LNCaP clone FGC (cell line): ENCODE data around the gene HMGN3.

Experiments
- DNase-seq: peaks from one replicate; pipeline ENCODE4 v3.0.0-alpha.2; 2011; ENCODE audit warnings: low read depth
- H3K4me3 ChIP-seq: 2 replicates; pipeline ENCODE4 v1.5.1; 2011; ENCODE audit warnings: mild to moderate bottlenecking, low read depth, low read length, control low read depth
- CTCF ChIP-seq: IDR thresholded peaks from 2 replicates; pipeline ENCODE4 v1.5.1; 2012; ENCODE audit warnings: mild to moderate bottlenecking; ENCODE audit not compliant: control insufficient read depth, insufficient read depth; ENCODE audit errors: extremely low read depth

HMGN3 gene

DNA sequence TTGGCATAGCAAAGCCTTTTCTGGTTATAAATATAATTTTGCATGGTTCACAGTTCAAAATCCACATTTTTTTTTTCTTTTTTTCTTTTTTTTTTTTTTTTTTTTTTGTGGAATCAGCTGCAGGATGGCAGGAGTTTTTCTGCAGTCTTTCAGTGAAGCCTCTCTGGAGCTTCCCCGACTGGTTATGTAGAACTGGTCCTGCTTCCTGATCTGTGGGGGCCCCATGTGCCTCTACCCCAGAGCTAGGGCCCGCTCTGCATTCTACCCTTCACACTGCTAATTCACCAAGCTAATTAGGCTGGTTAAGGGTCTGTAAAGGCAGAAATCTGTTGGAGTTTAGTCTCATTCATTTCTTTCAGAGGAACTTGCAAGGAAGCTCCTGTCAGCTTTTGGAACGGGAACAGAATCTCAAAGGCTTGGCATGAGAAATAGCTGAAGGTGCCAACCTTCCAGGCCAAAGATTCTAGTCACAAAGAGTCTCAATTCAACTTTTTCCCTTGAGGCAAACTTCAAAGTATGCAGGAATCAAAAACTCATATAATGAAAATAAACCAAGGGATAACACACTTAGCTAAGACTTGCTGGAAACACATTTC, 45.5 kb downstream of the HMGN3 start:
- no peak overlapping the region for H3K4me3 ChIP-seq
- TF ChIP-seq CTCF = no peak
- no peak for DNase-seq

DNA sequence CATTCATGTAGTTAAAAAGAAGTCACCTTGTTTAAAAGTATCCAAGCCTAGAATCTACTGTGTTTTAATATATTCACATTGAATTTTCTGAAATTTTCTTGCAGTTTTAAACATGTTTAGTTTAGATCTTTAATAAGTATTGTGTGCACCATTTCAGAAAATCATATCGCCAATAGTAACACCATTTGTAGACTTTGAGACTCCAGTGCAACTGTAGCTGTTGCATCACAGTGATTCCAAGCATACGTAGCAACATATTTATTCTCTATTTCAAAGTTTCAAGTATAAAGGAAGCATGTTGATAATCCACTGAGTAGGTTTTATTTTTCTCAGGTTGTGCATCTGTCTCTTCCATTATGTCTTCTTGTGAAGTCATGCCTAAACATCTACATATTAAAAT, 46.4 kb downstream of the HMGN3 start:
- no peak overlapping the region for H3K4me3 ChIP-seq
- no peak for TF ChIP-seq CTCF
- DNase-seq = no peak

DNA sequence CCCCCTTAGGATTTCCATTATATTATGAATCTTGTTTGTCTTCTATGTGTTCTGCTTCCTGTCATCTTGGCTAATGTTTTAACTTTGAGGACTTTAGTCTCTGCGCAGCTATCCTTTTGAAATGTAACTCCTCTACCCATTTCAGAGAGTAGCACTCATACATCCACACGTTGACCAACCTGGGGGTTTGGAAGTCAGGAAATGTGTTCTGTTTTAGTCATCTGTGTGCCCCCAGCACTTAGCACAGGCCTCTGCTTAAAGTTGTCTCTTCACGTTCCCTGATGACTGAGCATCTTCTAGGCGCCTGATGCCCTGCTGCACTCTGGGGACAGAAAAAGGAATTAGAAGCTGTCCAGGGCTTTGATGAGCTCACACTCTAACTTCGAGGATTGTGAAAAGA, 47.9 kb downstream of the HMGN3 start:
- no peak for TF ChIP-seq CTCF
- no peak for DNase-seq

DNA sequence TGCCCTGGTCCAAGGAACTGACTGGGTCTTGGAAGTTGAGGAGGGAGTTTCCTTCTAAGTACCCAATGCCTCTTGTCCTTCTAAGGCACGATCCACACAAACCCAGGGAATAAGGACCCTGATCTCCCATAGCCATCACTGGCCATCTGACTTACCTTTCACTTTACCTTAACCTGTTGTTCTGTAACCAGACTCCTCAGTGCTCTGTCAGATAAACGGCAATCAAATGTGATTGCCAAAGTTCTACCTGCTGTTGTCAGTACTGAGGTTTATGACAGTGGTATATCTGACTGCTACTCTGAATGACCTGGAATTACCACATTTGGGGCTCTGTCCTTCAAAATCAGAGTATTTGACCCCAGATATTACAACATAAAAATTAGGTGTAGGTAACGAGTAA, 49.8 kb downstream of the HMGN3 start:
- DNase-seq = no peak
- no peak for TF ChIP-seq CTCF
- H3K4me3 ChIP-seq = no peak overlapping the region

More for the DNA sequence above, 47.9 kb downstream of the HMGN3 start:
- H3K4me3 ChIP-seq = no peak overlapping the region

- TF ChIP-seq CTCF = no peak
- H3K4me3 ChIP-seq = no peak overlapping the region
- no peak for DNase-seq
Measured at GRCh38 chr6:79184086-79184485, 50.4 kb downstream of the HMGN3 start.

- no peak for DNase-seq
- TF ChIP-seq CTCF = no peak
- H3K4me3 ChIP-seq = no peak overlapping the region
Measured at GRCh38 chr6:79180052-79180451, 54.4 kb downstream of the HMGN3 start.

- DNase-seq = no peak
- no peak overlapping the region for H3K4me3 ChIP-seq
- TF ChIP-seq CTCF = no peak
Measured at GRCh38 chr6:79173378-79173777, 61.1 kb downstream of the HMGN3 start.
